Prostate gland (tissue), 2 donors: ENCODE data around the gene GDNF.

Experiments
- POLR2A ChIP-seq: fragments of 450-650 bp; IDR thresholded peaks from one replicate; pipeline ENCODE4 v1.6.1; 2016; ENCODE audit warnings: antibody characterized with exemption, mild to moderate bottlenecking
- TF ChIP-seq, protein P1 (sequence below), 4 experiments: fragments of 200-600 bp in 2 of 4; fragments of 450-650 bp in 2 of 4; sonication (generic) in 2 of 4; IDR thresholded peaks; 1 replicate in 3 of 4; 2 replicates in 1 of 4; pipeline ENCODE4 v1.5.1; 2016 to 2019; ENCODE audit warnings: antibody characterized with exemption in 4 of 4, mild to moderate bottlenecking in 2 of 4, moderate library complexity in 2 of 4

DNA sequence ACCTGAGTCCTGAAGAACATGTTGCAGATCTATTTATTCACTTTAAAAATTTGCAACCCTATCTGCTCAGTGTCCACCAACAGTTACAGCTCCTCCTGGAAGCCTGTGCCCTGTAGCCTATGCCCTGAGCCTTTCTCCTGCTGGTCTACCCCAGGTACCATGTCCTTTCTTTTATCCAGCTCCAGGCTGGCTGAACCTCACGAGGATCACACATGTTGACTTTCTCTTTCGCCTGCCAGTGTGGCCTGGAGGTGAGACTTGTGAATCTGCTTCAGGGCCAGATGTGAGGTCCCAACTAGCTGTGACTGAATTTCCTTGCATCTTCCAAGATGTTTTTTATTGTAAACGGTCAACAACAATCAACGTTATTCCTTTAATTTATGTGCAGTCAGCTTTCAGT is 70.7 kb downstream of the GDNF start:
- TF ChIP-seq, protein P1, sequence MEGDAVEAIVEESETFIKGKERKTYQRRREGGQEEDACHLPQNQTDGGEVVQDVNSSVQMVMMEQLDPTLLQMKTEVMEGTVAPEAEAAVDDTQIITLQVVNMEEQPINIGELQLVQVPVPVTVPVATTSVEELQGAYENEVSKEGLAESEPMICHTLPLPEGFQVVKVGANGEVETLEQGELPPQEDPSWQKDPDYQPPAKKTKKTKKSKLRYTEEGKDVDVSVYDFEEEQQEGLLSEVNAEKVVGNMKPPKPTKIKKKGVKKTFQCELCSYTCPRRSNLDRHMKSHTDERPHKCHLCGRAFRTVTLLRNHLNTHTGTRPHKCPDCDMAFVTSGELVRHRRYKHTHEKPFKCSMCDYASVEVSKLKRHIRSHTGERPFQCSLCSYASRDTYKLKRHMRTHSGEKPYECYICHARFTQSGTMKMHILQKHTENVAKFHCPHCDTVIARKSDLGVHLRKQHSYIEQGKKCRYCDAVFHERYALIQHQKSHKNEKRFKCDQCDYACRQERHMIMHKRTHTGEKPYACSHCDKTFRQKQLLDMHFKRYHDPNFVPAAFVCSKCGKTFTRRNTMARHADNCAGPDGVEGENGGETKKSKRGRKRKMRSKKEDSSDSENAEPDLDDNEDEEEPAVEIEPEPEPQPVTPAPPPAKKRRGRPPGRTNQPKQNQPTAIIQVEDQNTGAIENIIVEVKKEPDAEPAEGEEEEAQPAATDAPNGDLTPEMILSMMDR (IDR thresholded peaks at IDR 0.05): no peak
- TF ChIP-seq POLR2A: no peak
